ENCODE measurements around the gene NARF. TPM values are rescaled to one million over a fixed set of nuclear protein-coding genes. Genes with fewer than 3 reads are reported as not detected.
A peak's percentile ranks its signal among the peaks of the same experiment; 100 is the strongest.
"Not testable (repeated sequence)": the region's sequence is repeated elsewhere in the genome, so short reads cannot be mapped to it uniquely, and the experiment has no call there.

The NARF gene
- total RNA-seq, 1 donor: 48.7 TPM

DNA sequence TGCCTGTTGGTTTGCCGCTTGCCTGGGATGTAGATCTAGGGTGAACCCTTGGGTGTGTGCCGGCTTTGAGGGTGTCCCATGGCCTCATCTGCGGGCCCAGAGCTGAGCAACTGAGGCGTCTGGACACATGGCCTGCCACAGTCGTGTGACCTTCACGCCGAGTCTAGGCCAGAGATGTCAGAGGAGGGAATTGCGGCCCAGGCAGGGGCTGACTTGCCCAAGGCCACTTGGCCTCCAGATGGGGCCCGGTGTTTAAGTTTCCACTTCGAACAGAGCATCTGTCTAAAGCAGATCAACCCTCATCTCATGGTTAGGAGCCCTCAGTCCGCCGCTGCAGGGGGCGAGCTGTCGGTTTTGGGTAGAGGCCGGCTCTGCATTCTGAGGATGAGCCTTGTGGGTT, 33.0 kb downstream of the NARF start:
- H3K4me3 ChIP-seq (ENCODE audit: low read length): no peak overlapping the region
- no peaks in the 10 kb centered on the region for H3K9me3 ChIP-seq (ENCODE audit: low read depth, low read length)
- H3K27me3 ChIP-seq (ENCODE audit: insufficient read depth, low read length): no peaks in the 10 kb centered on the region
- peaks cover 21% of the 10 kb centered on the region for H3K4me1 ChIP-seq (ENCODE audit: insufficient read depth, low read length)

- peaks cover 24% of the 10 kb centered on the region for H3K4me1 ChIP-seq (ENCODE audit: insufficient read depth, low read length)
- H3K27me3 ChIP-seq (ENCODE audit: insufficient read depth, low read length): no peaks in the 10 kb centered on the region
- H3K9me3 ChIP-seq (ENCODE audit: low read depth, low read length): no peaks in the 10 kb centered on the region
- no peak overlapping the region for H3K4me3 ChIP-seq (ENCODE audit: low read length)
Measured at GRCh38 chr17:82492643-82493225, 34.2 kb downstream of the NARF start.

DNA sequence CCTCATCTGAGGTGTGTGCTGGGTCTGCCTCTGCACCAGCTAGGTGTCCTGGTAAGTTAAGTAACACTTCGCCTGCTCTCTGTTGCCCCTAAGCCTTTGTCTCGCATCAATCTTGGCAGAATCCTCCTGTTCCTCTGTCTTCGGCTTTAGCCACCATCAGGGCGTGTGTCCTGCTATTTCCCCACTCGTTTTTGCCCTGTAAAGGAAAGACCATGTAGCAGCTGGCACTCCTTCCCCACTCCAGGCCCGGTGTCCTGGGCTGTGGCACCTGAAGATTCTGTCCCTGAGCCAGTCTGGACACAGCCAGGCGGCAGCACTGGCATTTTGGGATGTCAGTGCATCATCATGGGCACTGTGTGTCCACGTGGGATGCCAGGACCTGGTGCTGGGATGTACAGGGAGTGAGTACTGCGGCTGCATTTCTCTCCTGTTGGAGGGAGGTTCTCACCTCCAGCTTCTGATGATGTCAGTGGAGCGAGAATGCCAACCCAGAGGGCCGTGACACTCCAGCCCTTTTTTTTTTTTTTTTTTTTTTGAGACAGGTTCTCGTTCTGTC, 34.8 kb downstream of the NARF start:
- H3K27me3 ChIP-seq (ENCODE audit: insufficient read depth, low read length): no peaks in the 10 kb centered on the region
- H3K4me1 ChIP-seq (ENCODE audit: insufficient read depth, low read length): peaks cover 29% of the 10 kb centered on the region
- H3K4me3 ChIP-seq (ENCODE audit: low read length): no peak overlapping the region
- no peaks in the 10 kb centered on the region for H3K9me3 ChIP-seq (ENCODE audit: low read depth, low read length)

DNA sequence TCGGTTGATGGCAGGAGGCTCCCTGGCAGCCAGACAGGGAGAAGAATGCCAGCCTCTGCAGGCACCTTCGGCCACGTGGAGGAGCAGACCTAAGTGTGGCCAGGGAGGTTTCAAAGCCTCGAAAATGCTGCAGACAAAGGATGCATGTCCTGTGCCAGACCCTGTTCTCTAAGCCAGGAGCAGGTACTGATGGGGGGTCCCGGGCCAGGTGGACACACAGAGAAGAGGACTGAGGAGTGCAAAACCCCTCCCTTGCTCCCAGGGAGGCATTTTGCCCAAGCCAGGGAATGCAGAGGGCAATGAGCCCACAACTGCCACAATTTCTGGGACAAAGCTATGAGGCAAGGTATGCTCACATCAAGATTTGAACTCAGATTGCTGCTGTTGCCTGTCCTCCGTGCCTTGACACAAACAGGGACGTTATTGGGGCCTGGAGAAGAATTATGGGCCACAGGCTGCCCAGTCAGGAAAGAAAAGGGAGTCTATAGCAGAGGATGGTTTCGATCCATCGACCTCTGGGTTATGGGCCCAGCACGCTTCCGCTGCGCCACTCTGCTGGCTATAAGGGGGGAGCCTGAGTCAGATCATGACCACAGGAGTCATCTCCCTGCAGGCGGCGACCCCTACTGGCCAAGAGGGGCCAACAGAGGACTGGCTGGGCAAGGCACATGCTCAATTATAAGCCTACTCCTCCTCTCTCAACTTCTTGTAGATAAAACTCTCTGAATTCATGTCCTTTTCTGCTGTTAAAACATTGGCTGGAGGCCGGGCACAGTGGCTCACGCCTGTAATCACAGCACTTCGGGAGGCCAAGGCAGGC, 35.9 kb downstream of the NARF start:
- H3K9me3 ChIP-seq (ENCODE audit: low read depth, low read length): no peaks in the 10 kb centered on the region
- H3K4me1 ChIP-seq (ENCODE audit: insufficient read depth, low read length): peaks cover 39% of the 10 kb centered on the region
- no peaks in the 10 kb centered on the region for H3K27me3 ChIP-seq (ENCODE audit: insufficient read depth, low read length)
- H3K4me3 ChIP-seq (ENCODE audit: low read length): no peak overlapping the region

- Histone ChIP-seq H3K4me1 (ENCODE audit: insufficient read depth, low read length) (peaks cover 39% of the 10 kb centered on the region), H3K27me3 (ENCODE audit: insufficient read depth, low read length) (no peaks in the 10 kb centered on the region), H3K4me3 (ENCODE audit: low read length) (no peak overlapping the region), H3K9me3 (ENCODE audit: low read depth, low read length) (no peaks in the 10 kb centered on the region)
Measured at GRCh38 chr17:82495844-82496528, 37.4 kb downstream of the NARF start.

GRCh38 chr17:82496529-82497434, 38.2 kb downstream of the NARF start:
- Histone ChIP-seq H3K4me1 (ENCODE audit: insufficient read depth, low read length) (peaks cover 39% of the 10 kb centered on the region), H3K9me3 (ENCODE audit: low read depth, low read length) (no peaks in the 10 kb centered on the region), H3K27me3 (ENCODE audit: insufficient read depth, low read length) (no peaks in the 10 kb centered on the region), H3K4me3 (ENCODE audit: low read length) (peak overlapping the region; percentile 52)

DNA sequence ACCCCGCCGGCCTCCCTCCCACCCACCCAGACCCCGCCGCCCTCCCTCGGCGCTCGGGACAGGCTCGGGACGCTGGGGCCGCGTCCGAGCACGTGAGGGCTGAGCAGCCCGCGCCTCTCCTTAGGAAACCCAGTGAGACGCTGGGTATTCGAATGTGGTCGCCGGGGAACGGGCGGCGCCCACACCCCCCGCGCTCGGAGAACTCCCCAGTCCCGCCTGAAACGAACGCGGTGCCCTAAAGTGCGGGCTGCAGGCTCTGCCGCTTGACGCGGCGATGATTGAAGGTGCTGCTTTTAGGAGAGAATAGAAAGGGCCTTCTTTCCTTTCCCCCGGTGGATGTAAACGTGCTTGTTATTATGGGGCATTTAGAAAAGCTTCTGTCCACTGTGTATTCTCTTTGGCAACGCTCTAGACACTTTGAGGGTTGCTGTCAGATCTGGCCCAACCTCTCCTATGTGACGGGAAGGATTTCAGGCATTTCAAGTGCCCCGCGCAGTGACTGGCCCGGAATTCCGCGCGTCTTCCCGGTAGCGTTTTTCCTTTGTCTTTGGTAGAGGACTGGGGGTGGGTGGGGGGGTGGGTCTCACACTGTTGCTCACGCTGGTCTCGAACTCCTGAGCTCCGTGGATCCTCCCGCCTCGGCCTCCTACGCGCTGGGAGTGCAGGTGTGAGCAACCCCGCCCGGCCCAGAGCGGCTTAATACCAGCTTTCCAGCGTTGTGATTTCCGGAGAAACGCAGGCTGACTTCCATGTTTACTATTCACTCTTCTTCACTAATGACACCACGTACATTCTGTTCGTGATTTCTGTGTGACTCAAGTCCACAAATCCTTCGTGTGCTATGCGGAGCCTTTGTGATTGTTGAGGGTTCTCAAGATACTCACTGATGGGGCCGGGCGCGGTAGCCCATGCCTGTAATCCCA, 39.2 kb downstream of the NARF start:
- H3K9me3 ChIP-seq (ENCODE audit: low read depth, low read length): no peaks in the 10 kb centered on the region
- peaks cover 39% of the 10 kb centered on the region for H3K4me1 ChIP-seq (ENCODE audit: insufficient read depth, low read length)
- no peaks in the 10 kb centered on the region for H3K27me3 ChIP-seq (ENCODE audit: insufficient read depth, low read length)
- peak overlapping the region; percentile 41 for H3K4me3 ChIP-seq (ENCODE audit: low read length)

DNA sequence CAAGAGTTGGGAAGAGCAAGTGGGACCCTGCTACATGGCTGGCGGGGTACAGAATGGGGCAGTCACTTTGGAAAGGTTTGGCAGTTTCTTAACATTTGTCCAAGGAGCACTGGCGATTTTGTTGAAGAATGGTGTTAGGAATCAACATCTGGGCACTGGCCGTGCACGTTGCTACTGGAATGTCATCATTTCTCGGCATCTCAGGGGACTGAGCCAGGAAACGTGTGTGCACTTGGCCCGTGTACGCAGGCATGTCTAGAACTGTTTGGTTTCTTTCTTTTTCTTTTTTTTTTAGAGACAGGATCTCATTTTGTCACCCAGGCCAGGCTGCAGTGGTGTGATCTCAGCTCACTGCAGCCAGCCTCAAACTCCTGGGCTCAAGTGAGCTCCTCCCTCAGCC, 43.7 kb downstream of the NARF start:
- Histone ChIP-seq H3K27me3 (ENCODE audit: insufficient read depth, low read length) (no peaks in the 10 kb centered on the region), H3K9me3 (ENCODE audit: low read depth, low read length) (no peaks in the 10 kb centered on the region)

DNA sequence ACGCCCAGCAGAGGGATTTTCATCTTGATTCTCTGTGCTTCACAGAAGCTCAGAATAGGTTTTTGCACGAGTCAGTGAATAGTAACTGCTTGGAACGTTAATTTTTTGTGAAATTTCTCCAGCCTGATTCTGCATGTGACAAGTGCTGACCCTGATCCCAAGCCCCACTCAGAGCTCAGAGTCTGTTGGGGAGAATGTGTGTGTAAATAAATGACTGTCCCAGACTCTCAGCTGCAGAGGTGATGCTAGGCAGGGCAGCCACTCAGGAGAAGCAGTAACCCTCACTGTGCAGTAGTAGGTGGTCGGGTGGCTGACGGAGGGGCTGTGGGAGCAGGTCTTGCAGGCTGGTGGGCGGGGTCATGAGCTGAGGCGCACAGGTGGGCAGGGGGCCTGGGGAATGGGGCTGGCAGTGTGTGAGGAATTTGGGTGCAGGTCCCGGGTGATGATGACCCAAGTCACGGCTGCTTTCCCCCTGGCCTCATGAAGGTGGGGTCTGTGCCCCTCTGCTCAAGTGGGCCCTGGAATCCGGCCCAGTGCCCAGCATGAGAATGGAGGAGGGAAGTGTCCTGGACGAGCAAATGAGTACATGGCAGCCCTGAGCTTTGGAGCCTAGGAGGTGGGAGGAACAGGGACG, 44.7 kb downstream of the NARF start:
- Histone ChIP-seq H3K4me1 (ENCODE audit: insufficient read depth, low read length) (peaks cover 11% of the 10 kb centered on the region), H3K4me3 (ENCODE audit: low read length) (no peak overlapping the region), H3K27me3 (ENCODE audit: insufficient read depth, low read length) (no peaks in the 10 kb centered on the region), H3K9me3 (ENCODE audit: low read depth, low read length) (no peaks in the 10 kb centered on the region)

More for the DNA sequence above, 43.7 kb downstream of the NARF start:
- peaks cover 18% of the 10 kb centered on the region for H3K4me1 ChIP-seq (ENCODE audit: insufficient read depth, low read length)
- no peak overlapping the region for H3K4me3 ChIP-seq (ENCODE audit: low read length)

DNA sequence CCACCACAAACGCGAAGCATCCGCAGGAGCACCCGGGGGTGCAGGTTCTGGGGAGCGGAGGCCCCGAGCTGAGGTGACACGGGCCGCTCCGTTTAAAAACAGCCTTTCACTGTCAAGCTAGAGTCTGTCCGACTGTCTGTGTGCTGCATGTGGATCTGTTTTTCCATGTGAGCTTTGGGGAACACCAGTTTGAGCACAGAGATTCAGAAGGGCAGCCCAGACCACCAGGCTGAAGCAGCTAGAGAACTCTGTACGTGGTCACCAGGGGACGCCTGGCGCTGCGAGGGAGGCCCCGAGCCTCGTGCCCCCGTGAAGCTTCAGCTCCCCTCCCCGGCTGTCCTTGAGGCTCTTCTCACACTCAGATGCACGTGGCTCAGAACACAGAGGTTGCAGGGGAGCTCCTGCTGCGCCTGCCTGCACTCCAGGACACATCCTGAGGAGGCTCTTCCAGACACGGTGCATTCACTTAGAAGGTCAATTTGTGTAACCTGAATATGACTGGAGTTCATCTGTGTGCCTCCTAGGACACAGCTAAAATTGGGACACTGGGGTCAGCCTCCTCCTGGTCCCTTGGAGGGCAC, 45.3 kb downstream of the NARF start:
- H3K4me1 ChIP-seq (ENCODE audit: insufficient read depth, low read length): peaks cover 5% of the 10 kb centered on the region
- H3K9me3 ChIP-seq (ENCODE audit: low read depth, low read length): no peaks in the 10 kb centered on the region
- H3K4me3 ChIP-seq (ENCODE audit: low read length): no peak overlapping the region
- H3K27me3 ChIP-seq (ENCODE audit: insufficient read depth, low read length): no peaks in the 10 kb centered on the region

GRCh38 chr17:82505296-82505695, 46.8 kb downstream of the NARF start:
- peaks cover 4% of the 10 kb centered on the region for H3K4me1 ChIP-seq (ENCODE audit: insufficient read depth, low read length)
- no peak overlapping the region for H3K4me3 ChIP-seq (ENCODE audit: low read length)
- no peaks in the 10 kb centered on the region for H3K27me3 ChIP-seq (ENCODE audit: insufficient read depth, low read length)
- no peaks in the 10 kb centered on the region for H3K9me3 ChIP-seq (ENCODE audit: low read depth, low read length)

- not testable (repeated sequence) for H3K27me3 ChIP-seq (ENCODE audit: insufficient read depth, low read length); H3K9me3 ChIP-seq (ENCODE audit: low read depth, low read length); H3K4me3 ChIP-seq (ENCODE audit: low read length); H3K4me1 ChIP-seq (ENCODE audit: insufficient read depth, low read length)
Measured at GRCh38 chr17:82506402-82506801, 47.9 kb downstream of the NARF start.

DNA sequence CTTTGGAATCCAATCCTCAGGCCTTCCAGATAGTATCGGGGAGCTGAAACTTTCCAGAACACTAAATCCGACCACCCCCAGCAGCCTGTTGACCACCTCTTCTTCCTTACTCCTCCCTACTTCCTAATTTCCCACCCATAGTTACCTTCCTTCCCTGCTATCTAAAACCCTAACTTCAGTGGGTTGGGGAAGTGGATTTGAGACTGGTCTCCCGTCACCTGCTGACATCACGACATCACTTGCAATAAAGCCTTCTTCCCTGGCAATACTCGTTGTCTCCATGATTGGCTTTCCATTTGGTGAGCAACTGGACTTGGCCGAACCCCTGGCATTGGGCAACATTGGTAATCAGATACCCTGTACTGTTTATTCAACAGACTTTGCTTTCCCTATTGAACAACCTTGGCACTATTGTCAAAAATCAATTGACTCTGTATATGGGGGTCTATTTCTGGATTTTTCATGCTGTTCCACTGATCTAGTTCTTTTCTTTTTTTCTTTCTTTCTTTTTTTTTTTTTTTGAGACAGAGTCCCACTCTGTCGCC, 49.2 kb downstream of the NARF start:
- Histone ChIP-seq H3K27me3 (ENCODE audit: insufficient read depth, low read length) (no peaks in the 10 kb centered on the region), H3K4me3 (ENCODE audit: low read length) (no peak overlapping the region), H3K9me3 (ENCODE audit: low read depth, low read length) (no peaks in the 10 kb centered on the region), H3K4me1 (ENCODE audit: insufficient read depth, low read length) (peaks cover 4% of the 10 kb centered on the region)

Data from mononuclear cell (primary cell).